ENCODE data around the gene M6PR.

DNA sequence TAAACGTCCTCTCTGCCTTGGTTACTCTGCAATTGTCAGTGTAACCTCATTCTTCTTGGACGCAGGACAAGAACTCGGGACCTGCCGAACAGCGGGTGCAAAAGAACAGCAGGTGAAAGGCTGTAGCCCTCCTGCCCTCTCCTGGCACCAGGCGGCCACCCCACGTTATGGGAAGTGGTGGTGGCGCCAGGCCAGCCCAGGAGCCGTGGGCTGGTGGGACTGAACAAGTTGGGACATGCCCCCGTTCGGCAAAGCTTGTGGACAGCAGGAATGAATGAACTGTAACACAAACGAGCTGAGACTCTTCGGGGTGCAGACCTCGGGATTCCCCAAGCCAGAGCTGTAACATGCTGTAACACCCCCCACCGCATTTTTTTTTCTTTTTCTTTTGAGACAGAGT is 6.6 kb upstream of the M6PR start:
- no peak for TF ChIP-seq POLR2A (IDR thresholded peaks at IDR 0.05)
- TF ChIP-seq CTCF (IDR thresholded peaks at IDR 0.05), result no peak
